Stimulated activated CD4-positive, alpha-beta T cell treated with anti-CD3 and anti-CD28 coated beads, Interleukin-1b, Interleukin-23, amount 100 ng/mL, for 1 hour (primary cell): Measurements from ENCODE around the gene STT3B.

Experiments
- DNase-seq, 2 donors: peaks; one replicate each; pipeline ENCODE4 v3.0.0-alpha.2; 2020; ENCODE audit warnings: low read depth in 2 of 2

Gene STT3B

DNA sequence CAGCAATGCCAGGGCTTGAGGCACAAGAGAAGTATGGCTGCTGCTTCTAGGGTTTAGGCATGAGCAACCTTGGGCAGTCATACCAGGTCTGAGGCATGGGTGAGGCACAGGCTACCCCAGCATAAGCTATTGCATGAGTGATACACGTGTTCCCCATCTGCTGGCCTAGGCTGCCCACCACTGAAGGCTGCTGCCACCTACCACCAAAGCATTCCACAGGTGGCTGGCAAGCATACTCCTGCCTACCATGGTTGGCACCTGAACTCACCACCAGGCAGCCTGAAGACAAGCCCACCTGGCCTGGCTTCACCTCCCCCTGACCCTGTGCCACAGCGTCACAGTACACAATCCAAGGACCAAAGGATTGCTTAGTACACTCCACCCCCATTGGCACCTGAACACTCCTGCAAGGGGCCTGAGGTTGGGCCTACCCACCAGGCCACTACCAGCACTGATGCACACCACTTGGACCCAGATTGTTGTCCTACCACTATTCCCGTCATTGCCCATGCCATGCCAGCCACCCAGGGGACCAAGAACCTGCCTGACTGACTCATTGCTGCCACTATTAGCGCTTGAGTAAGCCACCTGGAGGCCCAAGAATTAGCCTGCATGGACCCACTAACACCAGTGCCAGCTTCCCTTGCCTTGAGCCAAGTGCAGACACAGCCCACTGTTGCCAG, 115.7 kb downstream of the STT3B start:
- DNase-seq: no peak

DNA sequence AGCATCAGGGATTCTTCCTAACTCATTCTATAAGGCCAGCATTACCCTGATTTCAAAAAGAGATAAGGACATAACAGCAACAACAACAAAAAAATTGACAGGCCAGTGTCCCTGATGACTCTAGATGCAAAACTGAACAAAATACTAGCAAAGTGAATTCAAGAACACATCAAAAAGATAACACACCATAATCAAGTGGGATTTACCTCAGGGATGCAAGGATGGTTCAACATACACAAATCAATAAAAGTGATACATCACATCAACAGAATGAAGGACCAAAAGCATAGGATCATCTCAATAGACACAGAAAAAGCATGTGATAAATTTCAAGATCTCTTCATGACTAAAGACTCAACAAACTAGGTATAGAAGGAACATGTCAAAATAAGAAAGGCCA, 119.6 kb downstream of the STT3B start:
- DNase-seq: no peak

- no peak for DNase-seq
Measured at GRCh38 chr3:31653464-31653863, 120.7 kb downstream of the STT3B start.

DNA sequence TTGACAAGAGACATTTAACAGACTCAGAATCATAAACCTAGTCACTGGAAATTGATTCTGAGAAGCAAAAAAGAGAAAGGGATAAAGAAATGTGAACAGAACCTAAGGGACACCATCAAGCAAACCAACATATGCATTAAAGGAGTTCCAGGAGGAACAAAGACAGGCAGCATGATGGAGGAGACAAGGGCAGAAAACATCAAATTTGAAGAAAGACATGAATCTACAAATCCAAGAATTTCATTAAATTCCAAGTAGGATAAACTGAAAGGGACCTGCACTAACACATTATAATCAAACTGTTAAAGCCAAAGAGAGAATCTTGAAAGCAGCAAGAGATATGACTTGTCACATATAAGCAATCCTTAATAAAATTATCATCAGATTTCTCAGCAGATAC, 122.3 kb downstream of the STT3B start:
- DNase-seq: no peak

- DNase-seq: no peak
Measured at GRCh38 chr3:31659246-31659645, 126.5 kb downstream of the STT3B start.

DNA sequence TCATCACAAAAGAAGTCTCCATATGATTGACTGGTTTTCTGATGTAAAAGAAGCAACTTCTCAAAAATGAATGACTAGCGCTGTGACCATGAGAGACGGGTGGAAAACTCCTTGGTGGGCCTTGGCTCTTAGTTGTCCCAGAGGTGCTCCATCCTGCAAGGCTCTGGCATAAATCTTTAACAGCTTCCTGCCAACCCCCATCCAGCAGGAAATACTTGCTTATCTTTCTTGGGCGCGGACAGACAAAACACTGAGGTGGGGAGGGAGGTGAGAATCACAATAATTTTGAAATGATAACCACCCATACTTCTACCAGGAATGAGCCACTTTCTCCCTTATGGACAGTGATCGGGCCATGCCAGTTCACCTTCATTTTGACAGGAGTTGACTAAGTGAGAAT, 128.6 kb downstream of the STT3B start:
- DNase-seq: no peak

DNA sequence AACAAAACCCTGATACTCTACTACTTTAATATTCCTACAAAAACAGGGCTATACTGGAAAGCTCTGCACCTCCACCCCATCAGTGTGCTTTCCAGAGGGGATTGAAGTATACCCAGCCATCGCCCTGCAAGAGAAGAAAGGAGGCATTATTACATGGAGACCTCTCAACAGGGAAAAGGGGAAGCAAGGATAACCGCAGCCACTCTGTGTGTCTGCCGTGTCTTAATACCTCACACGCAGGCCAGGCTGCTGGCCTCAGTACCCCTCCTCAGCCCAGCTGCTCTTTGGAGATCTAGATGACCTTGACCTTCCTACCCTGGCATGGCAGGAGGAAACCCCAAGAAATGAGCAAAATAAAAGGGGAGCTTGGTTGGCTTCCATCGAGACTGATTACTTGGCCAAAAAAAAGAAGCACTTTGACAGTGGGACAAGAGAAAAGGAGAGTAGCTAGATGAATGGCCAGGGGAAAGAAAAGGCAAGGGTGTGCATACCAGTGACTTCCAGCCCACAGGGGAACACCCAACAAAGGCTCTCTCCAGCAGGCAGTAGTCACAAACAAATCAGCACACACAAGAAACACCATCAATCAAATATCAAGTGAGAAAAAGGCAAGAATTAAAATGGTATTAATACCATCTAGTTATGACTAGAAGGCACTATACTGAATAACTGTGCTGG, 129.4 kb downstream of the STT3B start:
- DNase-seq: no peak

DNA sequence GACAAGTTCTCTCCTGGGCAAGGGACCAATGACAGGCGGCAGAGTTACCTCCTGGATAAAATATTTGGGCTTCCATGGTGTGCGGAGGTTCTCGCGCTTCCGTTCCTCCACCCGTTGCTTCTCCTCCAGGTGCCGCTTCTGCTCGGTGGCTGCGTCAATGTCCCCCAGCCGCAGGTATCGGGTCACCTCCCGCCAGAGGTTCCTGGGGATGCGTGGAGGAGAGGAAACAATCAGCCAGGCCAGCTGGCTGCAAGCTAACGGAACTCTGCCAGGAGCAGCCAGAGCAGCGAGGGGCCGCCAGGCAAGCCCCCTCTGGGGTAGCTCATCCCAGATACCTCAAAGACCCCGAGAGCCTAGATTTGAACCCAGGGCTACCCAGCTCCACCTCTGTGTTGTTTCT, 131.3 kb downstream of the STT3B start:
- DNase-seq: no peak

DNA sequence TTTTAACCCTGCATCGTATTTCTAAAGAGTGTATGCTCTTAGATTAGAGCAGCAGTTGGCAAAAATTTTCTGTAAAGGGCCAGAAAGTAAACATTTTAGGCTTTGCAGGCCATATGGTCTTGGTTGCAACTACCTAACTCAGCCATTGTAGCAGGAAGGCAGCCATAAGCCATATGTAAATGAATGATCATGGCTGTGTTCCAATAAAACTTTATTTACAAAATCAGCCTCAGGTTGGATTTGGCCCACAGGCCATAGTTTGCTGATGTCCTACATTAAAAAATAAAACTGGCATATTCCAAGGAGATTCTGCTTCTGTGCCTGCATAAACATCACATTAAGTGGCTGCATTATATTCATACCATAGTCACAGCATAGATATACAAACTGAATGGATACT, 134.9 kb downstream of the STT3B start:
- DNase-seq: no peak

- DNase-seq: no peak
Measured at GRCh38 chr3:31668242-31668641, 135.5 kb downstream of the STT3B start.

- no peak for DNase-seq
Measured at GRCh38 chr3:31670136-31670535, 137.4 kb downstream of the STT3B start.

DNA sequence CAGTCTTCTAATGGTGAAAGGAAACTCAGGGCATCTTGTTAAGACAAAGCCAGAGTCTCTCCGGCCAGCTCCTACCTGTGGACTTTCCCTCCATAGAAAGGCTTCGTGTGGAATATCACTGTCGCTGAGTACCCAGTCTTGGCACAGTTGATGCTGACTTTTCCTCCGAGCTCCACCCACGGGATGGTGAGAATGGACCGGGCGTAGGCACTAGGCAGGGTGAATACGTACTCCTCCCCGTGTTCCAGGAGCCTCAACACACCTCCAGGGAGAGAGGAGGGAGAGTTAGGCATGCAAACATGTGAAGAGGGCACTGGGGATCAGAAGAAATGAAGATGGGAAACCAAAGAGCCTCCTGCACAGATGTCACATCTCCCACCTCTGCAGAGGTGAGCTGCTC, 138.0 kb downstream of the STT3B start:
- no peak for DNase-seq

- DNase-seq: no peak
Measured at GRCh38 chr3:31671451-31671850, 138.7 kb downstream of the STT3B start.

GRCh38 chr3:31671976-31672375, 139.3 kb downstream of the STT3B start:
- no peak for DNase-seq

DNA sequence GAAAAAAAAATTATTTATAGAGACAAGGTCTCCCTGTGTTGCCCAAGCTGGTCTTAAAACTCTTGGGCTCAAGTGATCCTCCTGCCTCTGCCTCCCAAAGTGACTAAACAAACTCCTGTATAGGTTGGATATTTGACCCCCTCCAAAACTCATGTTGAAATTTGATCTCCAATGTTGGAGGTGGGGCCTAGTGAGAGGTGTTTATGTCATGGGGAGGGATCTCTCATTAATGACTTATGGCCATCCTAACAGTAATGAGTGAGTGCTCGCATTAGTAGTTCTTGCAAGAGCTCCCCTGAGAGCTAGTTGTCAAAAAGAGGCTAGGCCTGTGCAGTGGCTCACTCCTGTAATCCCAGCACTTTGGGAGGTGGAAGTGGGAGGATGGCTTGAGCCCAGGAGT, 141.2 kb downstream of the STT3B start:
- no peak for DNase-seq

- no peak for DNase-seq
Measured at GRCh38 chr3:31676556-31676955, 143.8 kb downstream of the STT3B start.

GRCh38 chr3:31680072-31680870, 147.5 kb downstream of the STT3B start:
- DNase-seq: no peak
